Thymus (tissue), 14 donors: ENCODE results near the gene STXBP6. TPM values are rescaled to one million over a fixed set of nuclear protein-coding genes. Genes with fewer than 3 reads are reported as not detected.

Experiments
- DNase-seq, 9 donors: peaks; one replicate each; pipeline ENCODE4 v3.0.0-alpha.2; 2013; ENCODE audit warnings: low spot score in 9 of 9, low read depth in 6 of 9, missing footprints in 1 of 9
- H3K27ac ChIP-seq, 2 donors: one replicate each; pipeline ENCODE4 v1.5.1; 2013; ENCODE audit warnings: control low read depth in 1 of 2, low read depth in 1 of 2, low read length in 1 of 2, mild to moderate bottlenecking in 1 of 2, moderate library complexity in 1 of 2
- H3K27me3 ChIP-seq, 2 donors: one replicate each; pipeline ENCODE4 v1.5.1; 2013; ENCODE audit warnings: low read length in 1 of 2; ENCODE audit not compliant: control insufficient read depth in 2 of 2, insufficient read depth in 1 of 2
- H3K36me3 ChIP-seq, 2 donors: one replicate each; pipeline ENCODE4 v1.5.1; 2013; ENCODE audit warnings: low read length in 1 of 2, mild to moderate bottlenecking in 1 of 2, moderate library complexity in 1 of 2; ENCODE audit not compliant: control insufficient read depth in 2 of 2, insufficient read depth in 2 of 2
- H3K4me1 ChIP-seq, 2 donors: one replicate each; pipeline ENCODE4 v1.5.1; 2013; ENCODE audit warnings: low read length in 2 of 2; ENCODE audit not compliant: control insufficient read depth in 2 of 2, insufficient read depth in 2 of 2
- H3K4me3 ChIP-seq, 2 donors: one replicate each; pipeline ENCODE4 v1.5.1; 2013; ENCODE audit warnings: low read length in 2 of 2, control low read depth in 1 of 2, mild to moderate bottlenecking in 1 of 2
- H3K9me3 ChIP-seq, 2 donors: one replicate each; pipeline ENCODE4 v1.5.1; 2013; ENCODE audit warnings: low read length in 1 of 2, mild to moderate bottlenecking in 1 of 2; ENCODE audit not compliant: control insufficient read depth in 2 of 2, insufficient read depth in 1 of 2
- WGBS: extraction: QIAGEN DNeasy Blood & Tissue Kit; methylation state at CpG from one replicate; pipeline ENCODE4 v1.1.7; 2013; 5-methylcytosine and 5-hydroxymethylcytosine counted together
- long read RNA-seq, 10 donors: transcript quantifications; one replicate each; lab custom pipeline, GENCODE V29; 2026
- polyA plus RNA-seq: library from polyadenylated mRNA; stranded (reverse); fragments of 200-250 nt; gene quantifications from one replicate; pipeline ENCODE4 v1.2.3, GENCODE V29; 2013
- total RNA-seq: library from RNA; stranded (reverse); fragments of 120-200 nt; gene quantifications from one replicate; pipeline ENCODE4 v1.2.4, GENCODE V29; 2013
- donor health status: healthy.

The STXBP6 gene
- total RNA-seq (6.9 TPM), polyA plus RNA-seq (8.3 TPM)
- long read RNA-seq, donor 1 = 0 reads
- long read RNA-seq, donor 2 = 0 reads
- long read RNA-seq, donor 3, full-length matches to known transcripts = 5 of 5 reads
- long read RNA-seq, donor 3, partial matches to known transcripts = 0 of 5 reads
- long read RNA-seq, donor 3, other reads (novel, unspliced or antisense) = 0 of 5 reads
- long read RNA-seq, donor 4 = 0 reads
- long read RNA-seq, donor 5, full-length matches to known transcripts = 1 of 1 reads
- long read RNA-seq, donor 5, partial matches to known transcripts = 0 of 1 reads
- long read RNA-seq, donor 5, other reads (novel, unspliced or antisense) = 0 of 1 reads
- long read RNA-seq, donor 6, full-length matches to known transcripts = 2 of 2 reads
- long read RNA-seq, donor 6, partial matches to known transcripts = 0 of 2 reads
- long read RNA-seq, donor 6, other reads (novel, unspliced or antisense) = 0 of 2 reads
- long read RNA-seq, donor 7, full-length matches to known transcripts = 6 of 6 reads
- long read RNA-seq, donor 7, partial matches to known transcripts = 0 of 6 reads
- long read RNA-seq, donor 7, other reads (novel, unspliced or antisense) = 0 of 6 reads
- long read RNA-seq, donor 8 = 0 reads
- long read RNA-seq, donor 9 = 0 reads
- long read RNA-seq, donor 10, full-length matches to known transcripts = 2 of 2 reads
- long read RNA-seq, donor 10, partial matches to known transcripts = 0 of 2 reads
- long read RNA-seq, donor 10, other reads (novel, unspliced or antisense) = 0 of 2 reads

- peak in 3 of 9 donors; percentile 7 to 45 (median 18) for DNase-seq
- under 1% methylated on average over 82 of the region's 82 CpGs for WGBS
- H3K4me3 ChIP-seq = peak within 1 kb of the TSS; percentile 34
These were observed at the start of gene STXBP6 for GRCh38 chr14:25049568-25050268. Gene STXBP6 (minus strand): TSS chr14:25050147. CDS start chr14:24974818, 75,329 bp downstream.

GRCh38 chr14:25097120-25097519 is 47.2 kb upstream of the STXBP6 start:
- no peaks in the 10 kb centered on the region for H3K9me3 ChIP-seq
- no peaks in the 10 kb centered on the region for H3K27me3 ChIP-seq
- no peak overlapping the region for H3K27ac ChIP-seq
- 93% methylated on average over 2 of the region's 2 CpGs for WGBS
- no peak overlapping the region for H3K4me3 ChIP-seq
- no peaks in the 10 kb centered on the region for H3K36me3 ChIP-seq
- H3K4me1 ChIP-seq = peaks cover 0 to under 1% of the 10 kb centered on the region in 2 donors
- DNase-seq = no peak

More at GRCh38 chr14:25049568-25050268, at the start of gene STXBP6:
- no peaks in the 10 kb centered on the region for H3K9me3 ChIP-seq
- peaks cover 39 to 52% of the 10 kb centered on the region in 2 donors for H3K27me3 ChIP-seq
- H3K27ac ChIP-seq = peak within 1 kb of the TSS in 1 of 2 donors; percentile 48
- H3K36me3 ChIP-seq = no peaks in the 10 kb centered on the region
- peaks cover 0 to 14% of the 10 kb centered on the region in 2 donors for H3K4me1 ChIP-seq

DNA sequence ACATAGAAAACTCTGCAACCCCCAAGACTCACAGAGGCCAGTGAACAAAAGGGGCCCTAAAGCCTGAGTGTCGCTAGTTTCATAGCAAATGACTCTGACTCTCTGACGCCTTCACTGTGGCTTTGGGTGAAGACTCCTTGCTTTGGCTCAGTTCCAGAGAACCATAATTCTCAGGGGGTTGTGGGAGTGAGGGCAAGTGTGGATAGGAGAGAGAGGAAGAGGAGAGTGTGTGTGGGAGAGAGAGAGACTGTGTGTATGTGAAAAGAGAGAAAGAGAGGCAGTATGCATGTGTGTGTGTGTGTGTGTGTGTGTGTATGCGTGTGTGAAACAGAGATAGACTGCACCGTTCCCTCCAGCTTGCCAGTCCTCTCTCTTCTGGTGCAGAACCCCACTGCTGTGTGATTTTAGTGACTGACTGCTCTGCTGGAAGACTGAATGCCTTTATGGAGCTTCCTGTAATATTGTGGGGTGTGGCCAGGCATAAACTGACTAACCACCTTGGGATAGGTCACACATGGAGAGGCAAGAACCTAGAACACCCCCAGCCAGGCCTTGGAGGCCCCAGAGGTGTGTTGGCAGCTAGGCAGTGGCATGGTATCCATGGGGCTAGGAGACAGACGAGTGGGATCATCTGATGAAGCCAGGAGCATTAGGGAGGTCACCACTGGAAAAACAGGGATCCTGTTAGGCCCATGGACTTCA is 45.9 kb upstream of the STXBP6 start:
- H3K27me3 ChIP-seq = no peaks in the 10 kb centered on the region
- no peaks in the 10 kb centered on the region for H3K36me3 ChIP-seq
- no peak overlapping the region for H3K4me3 ChIP-seq
- H3K9me3 ChIP-seq = no peaks in the 10 kb centered on the region
- H3K4me1 ChIP-seq = peaks cover 0 to 3% of the 10 kb centered on the region in 2 donors
- 42% methylated on average over 5 of the region's 5 CpGs for WGBS
- no peak for DNase-seq
- no peak overlapping the region for H3K27ac ChIP-seq

DNA sequence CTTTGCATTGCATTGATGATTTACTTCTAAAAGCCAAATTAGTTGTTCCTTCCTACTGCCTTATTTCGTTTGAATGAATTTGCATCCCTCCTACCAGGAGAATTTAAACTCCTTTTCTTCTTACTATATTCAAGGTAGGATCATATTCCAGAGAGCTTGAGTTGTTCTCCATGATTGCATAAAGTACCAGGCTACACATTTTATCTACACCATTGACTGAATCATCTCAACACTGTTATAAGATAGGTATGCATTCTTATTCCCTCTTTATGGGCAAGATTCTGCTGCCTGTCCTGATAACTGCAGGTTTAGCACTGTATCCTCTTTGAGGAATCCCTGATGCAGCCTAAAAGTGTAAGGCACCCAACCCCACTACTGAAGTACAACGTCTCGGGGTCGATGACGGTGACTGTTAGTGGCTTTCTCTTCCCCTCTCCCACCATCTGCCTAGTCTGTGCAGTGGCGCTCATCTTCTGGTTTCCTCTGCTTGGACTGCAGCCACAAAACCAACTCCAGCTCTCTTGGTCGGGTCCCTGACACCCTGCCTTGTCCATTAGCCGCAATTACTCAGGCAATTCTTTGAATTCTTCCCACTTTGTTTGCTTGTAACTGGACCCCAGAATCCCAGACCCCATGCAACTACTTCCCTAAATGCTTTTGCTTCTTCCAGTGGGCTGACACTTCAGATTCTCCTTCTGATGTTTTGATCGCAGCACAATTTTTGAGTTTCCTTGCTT is 44.4 kb upstream of the STXBP6 start:
- H3K9me3 ChIP-seq = no peaks in the 10 kb centered on the region
- H3K27ac ChIP-seq = no peak overlapping the region
- no peak overlapping the region for H3K4me3 ChIP-seq
- no peaks in the 10 kb centered on the region for H3K27me3 ChIP-seq
- 62% methylated on average over 9 of the region's 9 CpGs for WGBS
- no peaks in the 10 kb centered on the region for H3K36me3 ChIP-seq
- H3K4me1 ChIP-seq = peaks cover 0 to 3% of the 10 kb centered on the region in 2 donors
- no peak for DNase-seq

- 90% methylated on average over 4 of the region's 4 CpGs for WGBS
- peaks cover 0 to 3% of the 10 kb centered on the region in 2 donors for H3K4me1 ChIP-seq
- no peak for DNase-seq
- H3K36me3 ChIP-seq = no peaks in the 10 kb centered on the region
- H3K27me3 ChIP-seq = no peaks in the 10 kb centered on the region
- H3K9me3 ChIP-seq = no peaks in the 10 kb centered on the region
- H3K27ac ChIP-seq = no peak overlapping the region
- H3K4me3 ChIP-seq = no peak overlapping the region
These were observed 42.4 kb upstream of the STXBP6 start for GRCh38 chr14:25092258-25092740.

- DNase-seq = no peak
- H3K27ac ChIP-seq = no peak overlapping the region
- H3K9me3 ChIP-seq = no peaks in the 10 kb centered on the region
- 92% methylated on average over 3 of the region's 3 CpGs for WGBS
- no peaks in the 10 kb centered on the region for H3K36me3 ChIP-seq
- H3K4me1 ChIP-seq = peaks cover 0 to 3% of the 10 kb centered on the region in 2 donors
- no peak overlapping the region for H3K4me3 ChIP-seq
- no peaks in the 10 kb centered on the region for H3K27me3 ChIP-seq
These were observed 40.9 kb upstream of the STXBP6 start for GRCh38 chr14:25090716-25091454.

- H3K9me3 ChIP-seq = no peaks in the 10 kb centered on the region
- 90% methylated on average over 2 of the region's 2 CpGs for WGBS
- no peaks in the 10 kb centered on the region for H3K36me3 ChIP-seq
- DNase-seq = no peak
- no peak overlapping the region for H3K27ac ChIP-seq
- peaks cover 0 to 3% of the 10 kb centered on the region in 2 donors for H3K4me1 ChIP-seq
- H3K27me3 ChIP-seq = no peaks in the 10 kb centered on the region
- no peak overlapping the region for H3K4me3 ChIP-seq
These were observed 40.3 kb upstream of the STXBP6 start for GRCh38 chr14:25090256-25090655.
